G401.6 (cell line): ENCODE results near the gene HTT.

Experiments used
- FAIRE-seq: peaks from 2 replicates; lab custom pipeline; 2012; peaks lifted over from hg19 to GRCh38; lab: Jason Lieb, UNC

The HTT gene

GRCh38 chr4:3237712-3238560 is 163.5 kb downstream of the HTT start:
- FAIRE-seq = no peak

- FAIRE-seq = no peak
These were observed 164.2 kb downstream of the HTT start for GRCh38 chr4:3238721-3239120.

DNA sequence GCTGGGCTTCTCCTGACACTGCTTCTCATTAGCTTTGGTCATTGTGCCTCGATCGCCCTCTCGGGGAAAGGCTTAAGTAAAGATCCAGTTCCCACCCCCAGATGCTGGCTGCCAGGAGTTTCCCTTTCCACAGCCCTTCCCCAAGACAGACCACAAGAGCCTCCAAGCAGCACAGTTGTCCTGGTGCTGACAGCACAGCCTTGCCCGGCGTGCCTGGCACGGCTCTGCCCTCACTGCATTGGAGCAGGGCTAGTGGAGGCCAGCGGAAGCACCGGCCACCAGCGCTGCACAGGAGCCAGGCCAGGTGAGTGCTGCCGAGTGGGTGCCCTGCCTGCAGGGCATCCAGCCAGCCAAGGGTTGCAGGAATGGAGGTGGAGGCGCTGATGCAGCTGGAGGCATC is 164.8 kb downstream of the HTT start:
- no peak for FAIRE-seq

DNA sequence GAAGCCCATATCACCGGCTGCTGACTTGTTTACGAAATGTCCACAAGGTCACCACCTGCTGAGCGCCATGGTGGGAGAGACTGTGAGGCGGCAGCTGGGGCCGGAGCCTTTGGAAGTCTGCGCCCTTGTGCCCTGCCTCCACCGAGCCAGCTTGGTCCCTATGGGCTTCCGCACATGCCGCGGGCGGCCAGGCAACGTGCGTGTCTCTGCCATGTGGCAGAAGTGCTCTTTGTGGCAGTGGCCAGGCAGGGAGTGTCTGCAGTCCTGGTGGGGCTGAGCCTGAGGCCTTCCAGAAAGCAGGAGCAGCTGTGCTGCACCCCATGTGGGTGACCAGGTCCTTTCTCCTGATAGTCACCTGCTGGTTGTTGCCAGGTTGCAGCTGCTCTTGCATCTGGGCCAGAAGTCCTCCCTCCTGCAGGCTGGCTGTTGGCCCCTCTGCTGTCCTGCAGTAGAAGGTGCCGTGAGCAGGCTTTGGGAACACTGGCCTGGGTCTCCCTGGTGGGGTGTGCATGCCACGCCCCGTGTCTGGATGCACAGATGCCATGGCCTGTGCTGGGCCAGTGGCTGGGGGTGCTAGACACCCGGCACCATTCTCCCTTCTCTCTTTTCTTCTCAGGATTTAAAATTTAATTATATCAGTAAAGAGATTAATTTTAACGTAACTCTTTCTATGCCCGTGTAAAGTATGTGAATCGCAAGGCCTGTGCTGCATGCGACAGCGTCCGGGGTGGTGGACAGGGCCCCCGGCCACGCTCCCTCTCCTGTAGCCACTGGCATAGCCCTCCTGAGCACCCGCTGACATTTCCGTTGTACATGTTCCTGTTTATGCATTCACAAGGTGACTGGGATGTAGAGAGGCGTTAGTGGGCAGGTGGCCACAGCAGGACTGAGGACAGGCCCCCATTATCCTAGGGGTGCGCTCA is 165.8 kb downstream of the HTT start:
- no peak for FAIRE-seq

GRCh38 chr4:3240936-3241522 is 166.5 kb downstream of the HTT start:
- FAIRE-seq = no peak

- no peak for FAIRE-seq
These were observed 167.5 kb downstream of the HTT start for GRCh38 chr4:3241898-3242524.

- FAIRE-seq = no peak
These were observed 168.8 kb downstream of the HTT start for GRCh38 chr4:3243136-3243780.

DNA sequence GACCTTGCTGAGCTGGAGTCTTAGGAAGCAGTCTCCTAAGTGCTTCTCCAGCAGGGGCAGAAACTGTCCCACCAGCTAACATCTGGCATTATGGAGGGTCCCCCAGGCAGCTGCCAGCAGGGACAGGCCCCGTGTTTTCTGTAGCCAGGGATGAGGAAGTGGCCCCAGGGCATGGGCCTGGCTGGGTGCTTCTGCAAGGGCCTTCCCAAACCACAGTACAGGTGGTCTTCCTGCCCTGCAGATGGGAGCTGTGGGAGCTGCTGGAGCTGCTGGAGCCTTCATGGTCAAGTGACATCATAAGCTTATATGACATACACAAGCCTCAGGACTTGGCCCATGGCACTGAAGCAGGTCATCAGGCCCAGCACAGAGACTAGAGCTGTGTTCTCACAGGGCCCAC is 169.5 kb downstream of the HTT start:
- FAIRE-seq = no peak

GRCh38 chr4:3244747-3245146 is 170.3 kb downstream of the HTT start:
- FAIRE-seq = no peak

DNA sequence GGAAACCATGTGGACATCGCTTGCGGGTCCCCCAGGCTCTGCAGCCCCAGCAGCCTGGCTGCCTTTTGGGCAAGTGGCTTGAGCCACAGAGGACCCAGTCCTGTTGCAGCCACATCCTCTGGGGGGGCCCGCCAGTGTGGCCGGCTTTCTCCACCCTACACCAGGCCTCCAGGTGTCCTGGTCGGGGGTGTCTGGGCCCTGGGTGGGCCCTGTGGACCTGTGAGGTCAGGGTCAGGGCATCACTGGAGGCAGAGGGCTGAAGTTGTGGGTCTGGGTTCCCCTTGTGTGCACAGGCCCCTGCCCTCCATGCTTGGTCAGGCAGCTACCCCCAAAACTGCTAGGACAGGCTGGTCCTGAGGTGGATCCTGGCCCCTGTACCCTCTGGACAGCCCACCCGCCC is 171.2 kb downstream of the HTT start:
- FAIRE-seq = no peak

DNA sequence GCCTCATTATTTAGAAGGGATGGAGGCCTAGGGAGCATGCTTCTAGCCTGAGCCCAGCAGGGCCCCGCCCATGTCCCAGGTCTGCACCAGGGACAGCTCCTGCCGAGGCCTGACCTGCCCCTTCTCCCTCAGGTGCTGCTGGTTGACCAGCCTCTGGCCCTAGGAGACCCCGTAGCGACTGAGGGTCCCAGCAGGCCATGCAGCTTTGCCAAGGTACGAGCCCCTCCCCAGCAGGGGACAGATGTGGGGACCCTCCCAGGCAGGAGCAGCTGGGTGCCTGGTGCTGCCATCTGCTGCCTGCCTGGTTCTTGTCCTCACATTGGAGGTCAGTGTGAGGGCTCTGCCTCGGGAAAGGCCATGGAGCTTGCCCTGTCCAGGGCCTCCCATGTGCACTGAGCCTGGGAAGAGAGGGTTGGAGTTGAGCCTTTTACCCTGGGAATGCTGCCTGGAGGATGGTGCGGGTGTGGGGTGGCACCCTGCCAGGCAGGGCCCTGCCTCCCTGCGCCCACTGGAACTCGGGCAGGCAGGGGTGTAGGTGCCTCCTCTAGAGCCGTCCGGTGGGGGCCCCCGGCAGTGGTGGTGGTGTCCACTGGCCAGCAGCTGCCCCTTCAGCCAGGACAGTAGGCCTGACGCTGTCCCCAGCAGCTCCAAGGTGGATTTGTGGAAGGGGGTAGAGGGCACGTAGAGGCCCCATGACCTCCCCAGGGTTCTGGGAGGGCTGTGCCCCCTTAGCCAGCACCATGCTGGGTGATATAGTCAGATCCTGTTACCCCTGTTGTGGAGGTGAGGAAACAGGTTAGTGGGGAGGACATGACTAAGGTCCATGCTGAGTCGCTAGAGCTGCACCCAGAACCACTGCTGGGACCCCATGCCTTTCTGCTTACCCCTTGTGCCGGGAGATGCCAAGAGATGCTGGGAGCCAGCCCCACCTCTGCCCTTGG is 172.2 kb downstream of the HTT start:
- no peak for FAIRE-seq

DNA sequence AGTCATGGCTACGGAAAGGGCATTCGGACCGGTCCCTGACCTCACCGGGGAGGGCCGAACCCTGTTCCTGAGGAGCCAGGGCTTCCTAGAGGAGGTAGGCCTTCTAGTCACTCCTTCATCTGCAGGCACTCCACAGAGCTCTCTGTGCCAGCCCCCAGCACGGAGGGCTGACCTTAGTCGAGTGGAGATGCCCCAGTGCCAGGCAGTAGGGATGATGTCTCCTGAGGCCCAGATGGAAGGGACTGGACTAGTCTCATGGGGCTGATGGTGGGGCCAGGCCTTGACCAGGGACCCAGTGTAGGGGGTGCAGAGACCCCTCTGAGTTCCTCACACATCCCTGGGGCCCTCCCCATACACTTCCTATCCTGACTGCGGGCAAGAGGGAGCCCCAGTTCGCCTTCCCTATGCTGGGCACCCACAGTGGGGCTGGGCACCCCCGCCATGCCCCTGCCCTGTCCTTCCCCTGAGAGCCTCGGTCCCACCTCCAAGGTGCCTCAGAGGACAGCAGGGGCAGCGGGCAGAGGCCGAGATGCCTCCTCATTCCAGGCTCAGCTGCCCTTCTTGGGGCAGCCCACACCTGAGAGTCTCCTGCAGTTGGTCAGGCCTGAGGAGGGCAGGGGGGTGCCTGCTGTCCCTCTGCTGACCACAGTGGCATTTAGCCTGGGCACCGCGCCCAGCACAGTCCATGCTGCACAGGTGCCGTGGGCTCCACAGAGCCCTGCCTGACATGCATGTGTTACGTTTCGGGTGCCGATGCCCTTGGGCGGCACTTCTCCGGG is 173.1 kb downstream of the HTT start:
- no peak for FAIRE-seq

GRCh38 chr4:3248178-3248480 is 173.6 kb downstream of the HTT start:
- FAIRE-seq = no peak

DNA sequence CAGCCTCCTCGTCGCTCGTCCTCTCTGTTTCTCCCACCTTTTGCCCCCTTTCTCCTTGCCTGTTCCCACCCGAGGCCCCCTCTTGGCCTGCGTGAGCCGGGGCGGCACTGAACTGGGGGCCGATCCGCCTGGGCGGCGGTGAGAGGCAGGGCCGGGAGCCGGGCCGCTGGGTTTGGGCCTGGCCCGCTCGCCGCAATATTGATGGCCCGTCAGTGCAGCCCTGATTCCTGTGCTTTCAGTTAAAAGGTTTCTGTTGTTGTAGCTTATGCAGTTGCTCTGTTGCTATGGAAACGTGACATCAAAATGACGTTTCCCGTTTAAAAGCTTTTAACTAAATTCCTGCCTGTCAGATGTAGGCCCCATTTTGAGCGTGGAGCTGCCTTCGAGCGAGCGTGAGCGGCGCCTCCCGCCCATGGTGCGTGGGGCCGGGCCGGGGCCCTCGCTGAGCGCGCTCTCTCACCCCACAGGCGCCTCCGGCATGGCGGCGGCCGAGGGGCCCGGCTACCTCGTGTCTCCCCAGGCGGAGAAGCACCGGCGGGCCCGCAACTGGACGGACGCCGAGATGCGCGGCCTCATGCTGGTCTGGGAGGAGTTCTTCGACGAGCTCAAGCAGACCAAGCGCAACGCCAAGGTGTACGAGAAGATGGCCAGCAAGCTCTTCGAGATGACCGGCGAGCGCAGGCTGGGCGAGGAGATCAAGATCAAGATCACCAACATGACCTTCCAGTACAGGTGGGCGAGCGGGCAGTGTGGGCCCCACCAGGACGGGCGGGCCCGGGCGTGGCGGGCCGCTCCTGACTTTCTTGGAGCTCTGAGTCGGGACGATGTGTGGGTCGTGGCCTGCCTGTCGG is 174.6 kb downstream of the HTT start, which contains the start of gene MSANTD1:
MSANTD1 (plus strand) TSS at position 349 of the 851 bp plus-strand sequence; CDS start at position 413, 64 bp downstream.
- no peak for FAIRE-seq

DNA sequence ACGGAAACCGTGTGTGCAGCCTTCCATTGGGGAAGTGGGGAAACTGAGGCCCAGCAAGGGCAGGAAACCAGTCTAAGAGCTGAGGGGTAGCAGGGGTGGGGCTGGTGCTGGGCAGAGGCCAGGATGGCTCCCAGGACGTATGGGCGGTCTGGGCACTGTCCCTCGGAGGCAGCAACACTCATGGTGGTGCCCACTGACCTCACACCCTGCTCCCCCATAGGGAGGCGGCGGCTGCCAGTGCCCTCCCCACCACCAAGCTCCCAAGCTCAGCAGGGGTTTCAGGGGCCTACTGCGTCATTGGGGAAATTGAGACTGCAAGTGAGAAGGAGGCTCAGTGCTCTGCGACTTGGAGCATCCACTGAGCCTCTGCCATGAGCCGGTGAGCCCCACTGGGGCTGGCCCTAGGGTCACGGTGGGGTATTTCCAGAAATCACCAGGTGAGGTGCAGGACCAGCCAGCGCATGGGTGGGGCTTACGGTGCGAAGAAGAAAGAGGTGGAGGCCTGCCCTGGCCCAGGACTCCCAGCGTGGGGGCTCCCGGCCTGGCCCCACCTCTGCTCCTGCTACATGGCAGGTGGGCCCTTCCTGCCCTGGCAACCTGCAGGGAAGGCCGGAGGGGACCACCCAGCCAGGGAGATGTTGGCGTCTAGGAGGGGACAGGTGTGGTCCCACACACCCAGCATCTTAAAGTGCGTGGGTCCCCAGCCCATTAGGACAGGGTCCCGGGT is 175.4 kb downstream of the HTT start:
- FAIRE-seq = no peak

DNA sequence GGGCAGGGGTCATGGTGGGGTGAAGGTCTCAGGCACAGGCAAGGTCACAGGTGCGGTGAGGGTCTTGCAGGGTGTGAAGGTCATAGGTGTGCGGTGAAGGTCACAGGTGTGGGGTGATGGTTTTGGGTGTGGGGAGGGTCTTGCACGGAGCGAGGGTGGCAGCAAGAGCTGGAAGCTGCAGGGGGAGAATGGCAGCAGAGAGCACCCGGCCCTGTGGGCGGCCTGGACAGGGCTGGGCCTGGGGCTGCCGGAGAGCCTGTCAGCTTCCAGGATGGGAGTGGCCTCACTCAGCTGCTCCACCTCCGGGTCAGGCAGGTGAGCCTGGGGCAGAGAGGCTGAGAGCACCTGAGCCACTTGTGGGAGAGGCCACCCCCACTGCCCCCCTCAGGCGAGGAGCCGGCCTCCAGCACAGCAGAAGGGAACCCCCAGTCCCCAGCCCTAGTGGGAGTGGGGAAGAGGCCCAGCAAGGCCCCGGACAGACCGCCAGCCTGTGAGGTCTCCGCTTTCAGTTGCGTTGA is 176.0 kb downstream of the HTT start:
- FAIRE-seq = no peak

DNA sequence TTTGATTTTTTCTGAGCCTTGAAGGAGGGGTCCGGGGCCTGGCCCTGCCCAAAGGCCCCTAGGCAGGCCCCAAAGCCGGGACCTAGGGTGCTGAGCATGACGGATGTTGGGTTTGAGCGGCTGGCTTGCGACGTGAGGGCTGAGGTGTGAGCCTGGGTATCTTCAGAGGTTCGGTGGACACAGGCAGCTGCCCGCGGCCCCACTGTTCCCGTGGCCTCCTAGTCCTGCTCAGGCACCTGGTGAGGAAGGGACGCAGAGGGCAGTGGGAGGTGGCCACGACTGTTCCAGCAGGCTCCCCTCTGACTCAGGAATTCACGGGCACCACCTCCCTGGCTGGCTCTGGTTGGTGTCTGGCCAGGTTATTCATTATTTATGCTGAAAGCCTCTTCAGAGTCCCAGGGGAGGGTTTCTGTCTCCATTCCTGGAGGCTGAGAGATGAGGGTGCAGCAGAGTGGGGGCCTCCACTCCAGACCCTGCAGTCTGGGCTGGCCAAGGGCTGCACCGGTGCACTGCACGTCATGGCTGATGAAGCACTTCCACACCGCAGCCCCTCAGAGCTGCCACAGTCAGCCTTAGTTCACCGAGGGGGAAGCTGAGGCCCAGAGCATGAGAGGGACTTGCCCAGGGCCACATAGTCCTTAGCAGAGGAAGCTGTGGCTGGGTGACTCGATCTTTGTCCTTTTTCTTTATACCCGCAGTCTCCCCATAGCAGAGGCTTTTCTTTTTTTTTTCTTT is 176.6 kb downstream of the HTT start:
- FAIRE-seq = no peak
